ENCODE data around the gene DLG4. TPM values are rescaled to one million over a fixed set of nuclear protein-coding genes. Genes with fewer than 3 reads are reported as not detected.
A peak's percentile ranks its signal among the peaks of the same experiment; 100 is the strongest.

The DLG4 gene
- 10 to 100 TPM; 20.8 to 21.2 TPM for total RNA-seq
- long read RNA-seq, donor 1 = 0 reads
- long read RNA-seq, donor 2, partial matches to known transcripts = 0 of 1 reads
- long read RNA-seq, donor 2, other reads (novel, unspliced or antisense) = 1 of 1 reads

DNA sequence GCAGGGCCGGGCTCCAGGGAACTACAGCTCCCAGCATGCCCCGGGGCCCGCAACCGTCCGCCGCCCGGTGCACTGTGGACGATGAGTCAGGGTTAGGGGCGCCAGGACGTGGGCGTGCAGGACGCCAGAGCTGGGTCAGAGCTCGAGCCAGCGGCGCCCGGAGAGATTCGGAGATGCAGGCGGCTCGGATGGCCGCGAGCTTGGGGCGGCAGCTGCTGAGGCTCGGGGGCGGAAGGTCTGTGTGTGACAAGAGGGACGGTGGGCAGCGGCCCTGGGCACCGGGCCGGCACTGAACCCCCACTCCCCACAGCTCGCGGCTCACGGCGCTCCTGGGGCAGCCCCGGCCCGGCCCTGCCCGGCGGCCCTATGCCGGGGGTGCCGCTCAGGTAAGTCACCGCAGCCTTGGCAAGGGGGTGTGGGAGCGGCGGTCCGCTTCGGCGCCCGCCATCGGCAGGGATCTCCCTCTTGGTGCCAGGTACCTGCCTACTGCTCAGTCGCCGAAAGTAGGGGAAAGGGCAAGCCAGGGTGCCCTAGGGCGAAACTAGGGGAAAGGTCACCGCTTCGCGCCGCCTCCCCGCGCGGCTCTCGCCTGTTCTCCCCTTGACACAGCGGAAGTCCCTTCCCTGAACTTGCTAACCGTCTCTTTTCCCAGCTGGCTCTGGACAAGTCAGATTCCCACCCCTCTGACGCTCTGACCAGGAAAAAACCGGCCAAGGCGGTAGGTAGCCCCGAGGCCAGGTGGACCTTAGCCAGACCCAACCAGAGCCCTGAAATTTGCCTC lies at the start of gene DLG4, which contains the start of gene ACADVL:
DLG4 (minus strand) TSS at position 25 of the 781 bp plus-strand sequence.
ACADVL (plus strand) TSS at position 127 of the 781 bp plus-strand sequence; CDS start at position 174, 47 bp downstream.
- intact Hi-C loops (cut with DNase I) = no loop called here
- peak; percentile 99 for DNase-seq (ENCODE audit: low spot score)

DNA sequence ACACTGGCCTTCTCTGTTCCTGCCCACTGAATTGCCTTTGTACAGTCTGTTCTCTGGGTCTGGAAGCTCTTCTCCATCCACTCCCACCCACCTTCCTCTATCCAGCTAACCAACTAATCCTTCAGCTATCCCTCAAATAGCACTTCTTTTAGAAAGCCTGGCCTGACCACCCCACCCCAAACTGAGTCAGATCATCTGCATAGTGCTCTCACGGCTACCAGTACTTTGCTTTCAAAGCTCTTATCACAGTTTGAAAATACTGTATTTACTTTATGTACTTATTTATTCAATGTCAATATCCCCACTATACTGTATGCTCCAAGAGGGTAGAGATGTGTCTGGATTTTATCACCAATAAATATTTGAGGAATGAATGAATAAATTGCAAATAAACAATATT lies 47.1 kb upstream of the DLG4 start:
- DNase-seq (ENCODE audit: low spot score) = no peak
- intact Hi-C loops (cut with DNase I) = no loop called here

DNA sequence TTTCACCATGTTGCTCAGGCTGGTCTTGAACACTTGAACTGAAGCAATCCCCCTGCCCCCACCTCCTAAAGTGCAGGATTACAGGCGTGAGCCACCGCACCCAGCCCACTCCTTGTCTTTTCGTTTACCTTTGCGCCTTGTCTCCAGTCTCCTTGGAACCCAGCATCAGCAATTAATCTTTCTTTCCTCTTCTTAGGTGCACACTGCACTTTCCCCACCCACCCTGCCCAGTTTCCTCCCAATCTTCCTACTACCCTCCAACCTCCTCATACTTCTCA lies 44.1 kb upstream of the DLG4 start:
- DNase-seq (ENCODE audit: low spot score) = no peak
- intact Hi-C loops (cut with DNase I) = no loop called here

DNA sequence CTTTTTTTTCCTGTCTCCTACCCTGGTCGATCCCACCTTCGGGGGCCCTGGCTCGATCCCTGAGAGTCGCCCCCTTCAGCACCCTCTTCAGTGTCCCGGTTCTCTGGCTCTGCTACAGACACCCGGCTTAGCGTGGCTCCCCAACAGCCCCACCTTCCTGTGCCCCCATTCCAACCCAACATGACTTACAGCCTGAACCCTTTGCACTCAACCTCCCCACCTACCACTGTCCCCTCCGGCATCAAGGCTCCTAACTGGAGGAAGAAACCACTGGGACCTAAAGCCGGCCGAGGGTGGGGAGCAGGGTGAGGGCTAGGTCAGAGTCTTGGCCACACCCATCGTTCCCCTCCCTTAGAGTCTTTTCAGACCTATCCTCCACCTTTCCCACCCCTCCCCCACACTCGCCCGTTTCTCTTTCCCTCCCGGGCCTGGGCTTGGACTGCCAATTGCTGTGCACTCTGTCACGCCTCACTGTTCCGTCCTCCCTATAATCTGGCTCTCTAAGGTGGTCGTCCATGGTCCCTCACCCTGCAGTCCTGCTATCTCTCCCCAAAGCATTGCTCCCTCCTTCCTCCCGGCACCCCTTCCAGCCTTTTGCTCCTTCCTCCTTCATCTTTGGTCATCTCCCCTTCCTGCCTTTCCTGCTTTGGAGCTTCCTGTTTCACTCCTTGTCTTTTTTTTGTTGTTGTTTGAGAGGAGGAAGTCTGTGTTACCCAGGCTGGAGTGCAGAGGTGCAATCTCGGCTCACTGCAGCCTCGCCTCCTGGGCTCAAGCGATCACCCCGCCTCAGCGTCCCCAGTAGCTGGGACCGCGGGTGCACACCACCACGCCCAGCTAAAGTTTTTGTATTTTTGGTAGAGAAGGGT lies 43.5 kb upstream of the DLG4 start:
- intact Hi-C loops (cut with DNase I) = no loop called here
- no peak for DNase-seq (ENCODE audit: low spot score)

DNA sequence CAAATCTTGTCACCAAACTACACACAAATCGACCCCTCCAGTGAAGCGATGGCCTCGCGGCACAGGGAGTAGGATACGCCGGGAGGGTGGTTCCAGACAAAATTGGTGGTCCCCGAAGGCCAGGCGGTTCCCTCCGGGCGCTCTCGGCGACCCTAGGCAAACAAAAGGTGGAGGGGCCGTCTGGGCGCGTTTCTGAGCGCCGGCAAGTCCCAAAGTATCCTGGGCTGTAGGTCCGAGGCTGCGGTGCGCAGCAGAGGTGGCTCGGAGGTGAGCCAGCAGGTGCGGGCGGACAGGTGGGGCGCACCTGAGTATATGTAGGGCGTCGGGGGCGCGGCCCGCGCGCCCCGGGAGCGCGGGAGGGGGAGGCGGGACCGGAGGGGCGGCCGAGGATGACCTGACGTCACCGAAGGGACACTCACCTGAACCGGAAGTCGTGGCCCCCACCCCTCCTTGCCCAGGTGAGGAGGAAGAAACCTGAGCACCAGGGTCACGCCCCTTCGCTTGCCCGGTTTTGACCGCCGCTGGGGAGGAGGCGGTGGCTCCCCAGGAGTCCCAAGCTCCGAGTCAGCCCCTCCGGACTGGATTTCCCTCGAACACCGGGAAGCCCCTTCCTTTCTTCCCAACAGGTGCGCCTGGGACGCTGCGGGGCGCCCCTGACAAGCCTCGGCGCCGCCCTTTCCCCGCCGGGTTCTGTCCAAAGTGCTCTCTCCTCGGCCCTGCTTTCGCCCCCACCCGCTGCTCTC lies 42.7 kb upstream of the DLG4 start, which contains the start of gene CLDN7:
CLDN7 (minus strand) TSS at position 287 of the 743 bp plus-strand sequence. CDS start 435 bp downstream, outside the sequence.
- no peak for DNase-seq (ENCODE audit: low spot score)
- intact Hi-C loops (cut with DNase I) = no loop called here

DNA sequence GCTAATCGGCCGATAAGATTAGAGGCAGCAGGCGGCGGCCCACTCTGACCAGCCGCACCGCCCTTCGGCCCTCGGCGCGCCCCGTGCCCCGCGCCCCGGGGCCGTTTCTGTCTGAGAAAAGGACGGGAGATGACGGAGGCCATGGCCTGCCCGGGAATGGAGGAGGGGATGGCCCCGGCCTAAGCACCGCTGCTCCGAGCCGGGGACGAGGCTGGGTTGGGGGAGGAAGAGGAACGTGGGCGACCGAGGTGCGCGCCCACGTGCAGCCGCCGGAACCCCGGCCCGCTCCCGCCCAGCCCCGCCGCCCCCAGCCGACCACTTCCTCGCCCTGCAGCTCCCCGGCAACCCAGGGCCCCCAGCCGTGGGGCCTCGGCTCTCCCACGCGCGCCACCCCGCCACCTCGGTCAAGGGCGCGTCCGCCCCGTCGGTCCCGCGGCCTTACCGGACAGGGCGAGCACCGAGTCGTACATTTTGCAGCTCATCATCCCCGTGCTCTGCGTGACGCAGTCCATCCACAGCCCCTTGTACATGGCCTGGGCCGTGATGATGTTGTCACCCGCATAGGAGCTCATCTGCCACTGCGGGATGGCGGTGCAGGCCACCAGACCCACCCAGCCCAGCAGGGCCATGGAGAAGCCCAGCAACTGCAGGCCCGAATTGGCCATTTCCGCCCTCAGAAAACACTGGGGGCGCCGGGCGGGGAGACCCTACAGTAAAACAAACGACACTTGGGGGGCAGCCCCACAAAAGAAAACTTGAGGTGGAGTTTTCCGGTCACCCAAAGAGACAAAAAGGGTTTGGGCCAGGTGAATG lies 41.9 kb upstream of the DLG4 start:
- intact Hi-C loops (cut with DNase I) = no loop called here
- no peak for DNase-seq (ENCODE audit: low spot score)

GRCh38 chr17:7260651-7261378 lies 41.2 kb upstream of the DLG4 start:
- DNase-seq (ENCODE audit: low spot score) = no peak
- intact Hi-C loops (cut with DNase I) = no loop called here

- intact Hi-C loops (cut with DNase I) = no loop called here
- no peak for DNase-seq (ENCODE audit: low spot score)
These were observed 40.5 kb upstream of the DLG4 start for GRCh38 chr17:7260151-7260550.

GRCh38 chr17:7259555-7259889 lies 39.9 kb upstream of the DLG4 start:
- intact Hi-C loops (cut with DNase I) = no loop called here
- DNase-seq (ENCODE audit: low spot score) = no peak

DNA sequence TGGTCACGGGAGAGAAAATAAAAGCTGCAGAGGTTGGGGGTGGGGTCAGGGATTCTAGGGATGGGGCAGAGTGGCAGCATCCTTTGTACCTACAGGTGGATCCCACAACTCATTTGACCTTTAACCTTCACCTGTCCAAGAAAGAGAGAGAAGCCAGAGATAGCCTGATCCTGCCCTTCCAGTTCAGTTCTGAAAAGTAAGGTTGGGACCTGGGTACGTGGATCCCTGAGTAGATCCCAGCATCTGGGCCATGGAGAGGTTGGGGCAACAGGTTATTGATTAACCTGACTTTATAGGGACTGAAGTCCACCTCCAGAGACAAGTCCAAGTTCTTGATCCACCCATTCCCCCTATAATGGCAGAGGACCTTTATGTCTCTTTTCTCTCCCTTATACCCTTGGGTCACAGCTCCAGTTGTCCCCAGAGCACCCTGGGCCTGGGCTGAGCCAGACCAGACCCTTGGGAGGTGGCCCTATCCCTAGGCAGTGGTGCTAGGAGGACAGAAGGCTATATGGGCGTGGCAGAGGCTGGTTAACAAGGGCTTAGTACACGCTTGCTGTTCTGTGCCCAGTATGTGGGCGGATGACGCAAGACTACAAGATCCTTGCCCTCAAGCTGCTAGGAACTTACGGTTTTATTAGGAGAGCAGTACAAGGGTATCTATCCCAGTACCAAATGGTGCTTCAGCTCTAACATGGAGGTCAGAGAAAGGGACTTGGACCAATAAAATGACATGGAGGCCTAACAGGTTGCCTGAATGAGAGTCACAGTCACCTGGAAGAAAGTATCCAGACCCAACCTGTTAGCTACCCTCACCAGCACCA lies 39.3 kb upstream of the DLG4 start:
- no peak for DNase-seq (ENCODE audit: low spot score)
- intact Hi-C loops (cut with DNase I) = no loop called here

DNA sequence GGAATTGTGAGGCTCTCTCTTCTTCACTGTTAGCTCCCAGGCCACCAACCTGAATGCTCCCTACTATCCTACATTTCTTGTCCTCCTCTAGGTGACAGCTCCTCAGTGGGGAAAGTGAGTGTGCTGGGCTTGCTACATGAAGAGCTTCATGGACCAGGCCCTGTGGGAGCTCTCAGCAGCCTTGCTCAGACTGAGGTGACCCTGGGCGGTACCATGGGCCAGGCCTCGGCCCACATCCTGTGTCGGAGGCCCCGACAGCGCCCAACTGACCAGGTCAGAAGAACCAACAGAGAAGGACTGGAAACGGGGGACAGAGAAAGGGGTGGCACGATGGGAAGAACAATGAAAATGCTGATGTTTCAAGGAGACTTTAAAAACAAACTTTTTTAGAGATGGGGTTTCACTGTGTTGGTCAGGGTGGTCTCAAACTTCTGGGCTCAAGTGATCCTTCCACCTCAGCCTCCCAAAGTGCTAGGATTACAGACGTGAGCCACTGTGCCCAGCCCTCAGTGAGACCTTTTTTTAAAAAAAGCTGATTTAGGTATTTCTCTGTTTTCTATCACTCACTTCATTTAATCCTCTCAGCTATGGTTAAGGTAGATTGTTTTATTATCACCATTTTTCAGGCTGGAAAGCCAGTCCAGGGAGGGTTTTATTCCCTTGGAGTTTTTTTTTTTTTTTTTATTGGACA lies 37.3 kb upstream of the DLG4 start:
- intact Hi-C loops (cut with DNase I) = no loop called here
- no peak for DNase-seq (ENCODE audit: low spot score)

- intact Hi-C loops (cut with DNase I) = loop anchor here in 1 of 2 donors (5.0 kb wide), 1 partner anchor 93 kb away; no protein-coding TSS in a partner anchor
- no peak for DNase-seq (ENCODE audit: low spot score)
These were observed 34.9 kb upstream of the DLG4 start for GRCh38 chr17:7254511-7254910.

DNA sequence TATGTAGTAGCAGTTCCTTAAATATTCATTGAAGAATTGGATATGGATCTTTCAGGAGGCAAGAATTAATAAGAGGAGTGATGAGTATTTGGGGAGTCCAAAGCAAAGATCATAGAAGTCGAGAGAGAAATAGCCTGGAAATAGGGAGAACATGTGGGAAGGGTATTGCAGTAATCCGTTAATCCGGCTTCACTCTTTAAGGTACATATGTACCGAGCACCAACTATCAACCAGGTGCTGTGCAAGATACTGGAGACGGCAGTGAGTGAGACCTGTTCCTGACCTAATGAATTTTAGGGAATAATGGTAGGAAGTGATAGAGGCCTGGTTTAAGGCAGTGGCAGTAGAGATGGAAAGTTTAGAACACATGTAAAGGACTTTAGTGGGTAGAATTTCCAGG lies 33.4 kb upstream of the DLG4 start:
- intact Hi-C loops (cut with DNase I) = loop anchor here in 1 of 2 donors (5.0 kb wide), 1 partner anchor 94 kb away; no protein-coding TSS in a partner anchor
- DNase-seq (ENCODE audit: low spot score) = no peak

- intact Hi-C loops (cut with DNase I) = loop anchor here in 1 of 2 donors (5.0 kb wide), 1 partner anchor 95 kb away; no protein-coding TSS in a partner anchor
- peak; percentile 99 for DNase-seq (ENCODE audit: low spot score)
These were observed 32.8 kb upstream of the DLG4 start, which contains the start of gene ELP5 for GRCh38 chr17:7252176-7253043. Gene ELP5 (plus strand): TSS chr17:7252215. CDS start chr17:7252551, 336 bp downstream.

DNA sequence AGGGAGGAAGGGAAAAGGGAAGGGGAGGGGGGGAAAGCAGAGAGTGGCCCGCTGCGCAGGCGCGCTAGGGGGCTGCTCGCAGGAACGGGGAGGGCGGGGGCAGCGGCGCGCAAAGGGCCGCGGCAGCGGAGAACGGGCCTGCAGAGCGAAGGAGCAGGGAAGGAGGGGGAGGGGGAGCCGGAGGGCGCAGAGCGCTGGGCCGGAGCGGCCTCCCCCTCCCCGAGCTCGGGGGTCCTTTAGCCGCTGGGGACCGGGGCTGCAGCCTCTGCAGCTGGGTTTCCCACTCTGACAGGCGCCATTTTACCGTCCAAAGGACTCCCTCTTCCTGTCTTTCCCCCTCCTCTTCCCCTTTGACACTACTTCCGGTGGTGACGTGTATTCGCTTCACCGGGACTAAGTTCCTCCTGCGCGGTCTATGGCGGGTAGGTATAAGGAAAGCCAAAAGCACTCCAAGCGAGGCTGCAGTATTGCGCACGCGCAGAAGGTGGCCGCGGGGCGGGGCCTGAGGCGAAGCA lies 32.1 kb upstream of the DLG4 start, which contains the start of gene CTDNEP1:
CTDNEP1 (minus strand) TSS at position 74 of the 515 bp plus-strand sequence. CDS start 438 bp downstream, outside the sequence.
- DNase-seq (ENCODE audit: low spot score) = peak; percentile 99
- intact Hi-C loops (cut with DNase I) = loop anchor here in 1 of 2 donors (5.0 kb wide), 1 partner anchor 96 kb away; no protein-coding TSS in a partner anchor

All from posterior vena cava (tissue), 2 donors.